Measurements from ENCODE around the gene ANO3. TPM values are rescaled to one million over a fixed set of nuclear protein-coding genes. Genes with fewer than 3 reads are reported as not detected.

The ANO3 gene
- total RNA-seq, 6 experiments from 2014 or later: 0.71 to 2.6 (median 1.4) TPM

DNA sequence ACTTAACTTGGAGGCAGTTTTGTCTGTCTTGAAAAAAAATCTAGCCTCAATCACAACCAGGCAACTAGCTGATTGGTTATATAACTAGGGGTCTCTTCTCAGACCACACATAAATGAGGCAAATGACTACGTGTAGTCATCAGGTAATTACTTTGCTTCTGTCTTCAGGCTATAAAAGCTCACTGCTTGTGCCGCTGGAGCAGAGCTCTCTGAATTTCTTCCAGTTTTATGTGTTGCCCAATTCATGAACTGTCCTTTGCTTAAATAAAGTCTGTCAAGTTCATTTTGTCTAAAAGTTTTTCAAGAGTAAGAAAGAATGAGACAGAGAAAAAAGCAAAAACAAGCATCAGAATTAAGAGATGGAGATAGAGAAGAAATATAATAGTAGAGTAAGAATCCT lies 146.8 kb downstream of the ANO3 start:
- Histone ChIP-seq H3K27me3 (no peaks in the 10 kb centered on the region), H3K9me3 (no peaks in the 10 kb centered on the region), H3K27ac (no peak overlapping the region), H3K36me3 (no peaks in the 10 kb centered on the region), H3K4me1 (no peaks in the 10 kb centered on the region), H3K4me3 (no peak overlapping the region)
- TF ChIP-seq POLR2A (IDR thresholded peaks at IDR 0.05): no peak
- TF ChIP-seq CTCF (IDR thresholded peaks at IDR 0.05): no peak
- ATAC-seq (peak in 2 of 4 donors; percentile 51 to 57), DNase-seq (no peak)
- intact Hi-C loops (cut with DNase I): no loop called here
- WGBS (ENCODE audit: insufficient coverage, low coverage, low lambda C conversion rate, missing lambda C conversion rate): 56% methylated on average over 2 of the region's 2 CpGs

DNA sequence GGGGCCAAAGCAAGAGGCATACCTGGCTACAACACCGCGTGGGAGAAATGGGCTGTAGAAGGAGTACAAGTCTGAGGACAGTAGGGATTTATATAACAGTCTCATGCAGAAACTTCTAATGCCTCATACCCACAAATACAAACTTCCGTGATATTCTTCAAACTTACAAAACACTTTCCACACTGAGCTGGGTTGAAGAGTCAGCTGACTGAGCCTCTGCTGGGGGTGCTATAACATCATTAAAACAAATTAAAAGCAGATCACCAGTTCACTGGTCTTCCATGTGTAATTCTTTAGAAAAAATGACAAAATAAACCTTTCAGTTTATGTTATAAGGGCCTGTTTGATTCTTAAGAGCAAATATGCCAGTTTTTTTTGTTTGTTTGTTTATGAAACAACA lies 148.1 kb downstream of the ANO3 start:
- intact Hi-C loops (cut with DNase I): no loop called here
- Histone ChIP-seq H3K4me1 (no peaks in the 10 kb centered on the region), H3K36me3 (no peaks in the 10 kb centered on the region), H3K27me3 (no peaks in the 10 kb centered on the region), H3K27ac (no peak overlapping the region), H3K4me3 (no peak overlapping the region), H3K9me3 (no peaks in the 10 kb centered on the region)
- DNase-seq: no peak
- 50% methylated on average over 1 of the region's 3 CpGs for WGBS (ENCODE audit: insufficient coverage, low coverage, low lambda C conversion rate, missing lambda C conversion rate)
- TF ChIP-seq CTCF (IDR thresholded peaks at IDR 0.05): no peak
- TF ChIP-seq POLR2A (IDR thresholded peaks at IDR 0.05): no peak
- ATAC-seq: no peak

GRCh38 chr11:26483108-26483507 lies 151.2 kb downstream of the ANO3 start:
- H3K4me1 ChIP-seq: no peaks in the 10 kb centered on the region
- ATAC-seq (no peak), DNase-seq (no peak)
- no peaks in the 10 kb centered on the region for H3K9me3 ChIP-seq
- TF ChIP-seq CTCF (IDR thresholded peaks at IDR 0.05) (no peak), POLR2A (IDR thresholded peaks at IDR 0.05) (no peak)
- 49% methylated on average over 2 of the region's 2 CpGs for WGBS (ENCODE audit: insufficient coverage, low coverage, low lambda C conversion rate, missing lambda C conversion rate)
- intact Hi-C loops (cut with DNase I): no loop called here
- H3K4me3 ChIP-seq: no peak overlapping the region
- no peaks in the 10 kb centered on the region for H3K36me3 ChIP-seq
- no peak overlapping the region for H3K27ac ChIP-seq
- no peaks in the 10 kb centered on the region for H3K27me3 ChIP-seq

- Histone ChIP-seq H3K4me3 (no peak overlapping the region), H3K27me3 (no peaks in the 10 kb centered on the region), H3K36me3 (no peaks in the 10 kb centered on the region), H3K27ac (no peak overlapping the region), H3K9me3 (no peaks in the 10 kb centered on the region), H3K4me1 (no peaks in the 10 kb centered on the region)
- DNase-seq: no peak
- WGBS (ENCODE audit: insufficient coverage, low coverage, low lambda C conversion rate, missing lambda C conversion rate): 62% methylated on average over 6 of the region's 6 CpGs
- intact Hi-C loops (cut with DNase I): no loop called here
- TF ChIP-seq CTCF (IDR thresholded peaks at IDR 0.05) (no peak), POLR2A (IDR thresholded peaks at IDR 0.05) (no peak)
- ATAC-seq: no peak
Observed at GRCh38 chr11:26490546-26490945, 158.6 kb downstream of the ANO3 start.

- TF ChIP-seq POLR2A (IDR thresholded peaks at IDR 0.05) (no peak), CTCF (IDR thresholded peaks at IDR 0.05) (no peak)
- 21% methylated on average over 1 of the region's 1 CpG for WGBS (ENCODE audit: insufficient coverage, low coverage, low lambda C conversion rate, missing lambda C conversion rate)
- no peaks in the 10 kb centered on the region for H3K27me3 ChIP-seq
Observed at GRCh38 chr11:26493616-26494015, 161.7 kb downstream of the ANO3 start.

More at GRCh38 chr11:26493616-26494015, 161.7 kb downstream of the ANO3 start:
- Histone ChIP-seq H3K27ac (no peak overlapping the region), H3K9me3 (no peaks in the 10 kb centered on the region), H3K4me3 (no peak overlapping the region), H3K4me1 (no peaks in the 10 kb centered on the region), H3K36me3 (no peaks in the 10 kb centered on the region)
- intact Hi-C loops (cut with DNase I): no loop called here
- no peak for DNase-seq
- ATAC-seq: no peak

Measured in right lobe of liver (tissue), 6 donors.